HG03039 (cell line): ENCODE results near the gene FOXC1.

Experiments
- ATAC-seq: cut with Tn5 transposase; IDR thresholded peaks from one replicate; pipeline ENCODE4 v1.9.1; 2021; ENCODE audit warnings: mild to moderate bottlenecking, moderate library complexity; ENCODE audit not compliant: unreplicated experiment

The FOXC1 gene

GRCh38 chr6:1609648-1610496, at the start of gene FOXC1:
Gene FOXC1, plus strand, starts transcription at chr6:1609915. Its CDS starts 531 bp downstream, at chr6:1610446.
- ATAC-seq, result no peak

- ATAC-seq, result no peak
These were observed 49.2 kb upstream of the FOXC1 start for GRCh38 chr6:1560281-1561058.

GRCh38 chr6:1561355-1561754, 48.4 kb upstream of the FOXC1 start:
- no peak for ATAC-seq

- no peak for ATAC-seq
These were observed 47.4 kb upstream of the FOXC1 start for GRCh38 chr6:1562171-1562955.

GRCh38 chr6:1569377-1569776, 40.3 kb upstream of the FOXC1 start:
- ATAC-seq, result no peak

- no peak for ATAC-seq
These were observed 38.9 kb upstream of the FOXC1 start for GRCh38 chr6:1570848-1571247.

GRCh38 chr6:1572892-1573291, 36.8 kb upstream of the FOXC1 start:
- ATAC-seq, result no peak

GRCh38 chr6:1574083-1574761, 35.5 kb upstream of the FOXC1 start:
- no peak for ATAC-seq

- ATAC-seq, result no peak
These were observed 34.9 kb upstream of the FOXC1 start for GRCh38 chr6:1574890-1575209.

- ATAC-seq, result no peak
These were observed 34.3 kb upstream of the FOXC1 start for GRCh38 chr6:1575210-1576041.

GRCh38 chr6:1576166-1576565, 33.5 kb upstream of the FOXC1 start:
- no peak for ATAC-seq

GRCh38 chr6:1576711-1577110, 33.0 kb upstream of the FOXC1 start:
- ATAC-seq, result no peak

GRCh38 chr6:1577146-1577680, 32.5 kb upstream of the FOXC1 start:
- no peak for ATAC-seq

GRCh38 chr6:1577896-1578745, 31.6 kb upstream of the FOXC1 start:
- ATAC-seq, result no peak

- ATAC-seq, result no peak
These were observed 30.6 kb upstream of the FOXC1 start for GRCh38 chr6:1579096-1579495.

- no peak for ATAC-seq
These were observed 29.6 kb upstream of the FOXC1 start for GRCh38 chr6:1580109-1580508.

- no peak for ATAC-seq
These were observed 29.1 kb upstream of the FOXC1 start for GRCh38 chr6:1580585-1580984.

- no peak for ATAC-seq
These were observed 28.4 kb upstream of the FOXC1 start for GRCh38 chr6:1581120-1581991.
